Fibroblast of villous mesenchyme (primary cell): ENCODE data around the gene SLC38A8. TPM values are rescaled to one million over a fixed set of nuclear protein-coding genes. Genes with fewer than 3 reads are reported as not detected.

Source experiments
- DNase-seq: peaks from one replicate; pipeline ENCODE4 v3.0.0-alpha.2; 2010; ENCODE audit warnings: low read depth
- H3K4me3 ChIP-seq: 2 replicates; pipeline ENCODE4 v1.5.1; 2011; ENCODE audit warnings: low read depth, mild to moderate bottlenecking, low read length
- total RNA-seq: library from RNA; depleted of rRNA; stranded (reverse); fragments of >200 nt; gene quantifications from 2 replicates; pipeline ENCODE4 v1.2.3, GENCODE V29; 2012
- TF ChIP-seq, protein P1 (sequence below): IDR thresholded peaks from 2 replicates; pipeline ENCODE4 v1.5.1; 2012; ENCODE audit warnings: low read depth, mild to moderate bottlenecking, low read length; ENCODE audit not compliant: insufficient read depth

The SLC38A8 gene
- total RNA-seq, 1 donor: not detected

GRCh38 chr16:84071121-84071520, 28.5 kb upstream of the SLC38A8 start:
- DNase-seq: no peak
- H3K4me3 ChIP-seq: no peak overlapping the region
- TF ChIP-seq, protein P1, sequence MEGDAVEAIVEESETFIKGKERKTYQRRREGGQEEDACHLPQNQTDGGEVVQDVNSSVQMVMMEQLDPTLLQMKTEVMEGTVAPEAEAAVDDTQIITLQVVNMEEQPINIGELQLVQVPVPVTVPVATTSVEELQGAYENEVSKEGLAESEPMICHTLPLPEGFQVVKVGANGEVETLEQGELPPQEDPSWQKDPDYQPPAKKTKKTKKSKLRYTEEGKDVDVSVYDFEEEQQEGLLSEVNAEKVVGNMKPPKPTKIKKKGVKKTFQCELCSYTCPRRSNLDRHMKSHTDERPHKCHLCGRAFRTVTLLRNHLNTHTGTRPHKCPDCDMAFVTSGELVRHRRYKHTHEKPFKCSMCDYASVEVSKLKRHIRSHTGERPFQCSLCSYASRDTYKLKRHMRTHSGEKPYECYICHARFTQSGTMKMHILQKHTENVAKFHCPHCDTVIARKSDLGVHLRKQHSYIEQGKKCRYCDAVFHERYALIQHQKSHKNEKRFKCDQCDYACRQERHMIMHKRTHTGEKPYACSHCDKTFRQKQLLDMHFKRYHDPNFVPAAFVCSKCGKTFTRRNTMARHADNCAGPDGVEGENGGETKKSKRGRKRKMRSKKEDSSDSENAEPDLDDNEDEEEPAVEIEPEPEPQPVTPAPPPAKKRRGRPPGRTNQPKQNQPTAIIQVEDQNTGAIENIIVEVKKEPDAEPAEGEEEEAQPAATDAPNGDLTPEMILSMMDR: no peak

- TF ChIP-seq, protein P1: no peak
- DNase-seq: no peak
- H3K4me3 ChIP-seq: no peak overlapping the region
Observed at GRCh38 chr16:84069540-84069939, 26.9 kb upstream of the SLC38A8 start.

DNA sequence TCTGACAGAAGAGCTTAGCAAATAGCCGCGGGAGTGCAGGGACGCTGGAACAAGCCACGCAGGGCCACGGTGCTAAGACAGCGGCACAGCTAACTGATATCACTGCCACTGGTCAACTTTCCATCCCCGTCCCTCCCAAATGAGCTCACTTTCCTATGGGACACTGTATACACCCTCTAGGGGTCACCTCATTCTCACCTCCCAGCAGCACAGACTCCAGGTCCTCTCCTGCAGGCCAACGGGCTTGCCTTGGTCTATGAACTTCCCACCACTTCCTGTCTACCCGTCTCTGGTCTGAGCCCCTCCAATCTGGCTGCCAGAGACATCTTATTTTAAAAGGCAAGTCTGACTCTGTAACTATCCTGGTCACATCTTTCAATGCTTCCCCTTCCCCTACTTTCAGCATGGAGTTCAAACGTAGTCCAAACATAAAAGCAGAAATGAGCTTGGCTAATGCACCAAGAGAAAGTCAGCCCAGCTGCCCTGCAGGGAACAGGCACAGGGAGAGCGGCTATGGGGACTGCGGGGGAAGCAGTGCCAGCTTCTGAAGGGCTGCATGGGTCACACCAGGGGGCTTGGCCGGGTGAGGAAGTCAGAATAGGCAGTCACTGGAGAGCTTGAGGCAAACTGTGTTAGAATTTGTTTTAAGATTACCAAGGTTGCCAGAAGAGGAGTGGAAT, 26.3 kb upstream of the SLC38A8 start:
- no peak for DNase-seq
- TF ChIP-seq, protein P1: no peak
- no peak overlapping the region for H3K4me3 ChIP-seq

GRCh38 chr16:84068041-84068440, 25.4 kb upstream of the SLC38A8 start:
- no peak for DNase-seq
- no peak overlapping the region for H3K4me3 ChIP-seq
- TF ChIP-seq, protein P1: no peak

DNA sequence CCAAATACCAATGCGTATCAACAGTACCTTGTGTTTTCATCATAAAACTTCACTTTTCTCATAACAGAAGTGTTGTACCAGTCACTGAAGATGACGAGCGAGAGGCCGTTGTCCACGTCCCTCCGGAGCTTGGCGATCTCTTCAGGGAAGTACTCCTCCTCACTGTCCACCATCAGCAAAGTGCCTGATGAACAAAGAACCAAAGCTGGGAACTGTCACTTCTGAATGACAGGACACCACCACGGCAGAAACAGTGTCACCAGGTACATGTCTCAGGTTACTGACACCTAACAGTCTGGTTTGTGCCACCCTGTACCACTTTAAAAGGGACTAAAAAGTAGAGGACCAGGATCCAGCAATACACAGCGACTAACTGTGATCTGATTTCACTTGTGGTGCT, 25.0 kb upstream of the SLC38A8 start:
- H3K4me3 ChIP-seq: no peak overlapping the region
- TF ChIP-seq, protein P1: no peak
- DNase-seq: no peak

DNA sequence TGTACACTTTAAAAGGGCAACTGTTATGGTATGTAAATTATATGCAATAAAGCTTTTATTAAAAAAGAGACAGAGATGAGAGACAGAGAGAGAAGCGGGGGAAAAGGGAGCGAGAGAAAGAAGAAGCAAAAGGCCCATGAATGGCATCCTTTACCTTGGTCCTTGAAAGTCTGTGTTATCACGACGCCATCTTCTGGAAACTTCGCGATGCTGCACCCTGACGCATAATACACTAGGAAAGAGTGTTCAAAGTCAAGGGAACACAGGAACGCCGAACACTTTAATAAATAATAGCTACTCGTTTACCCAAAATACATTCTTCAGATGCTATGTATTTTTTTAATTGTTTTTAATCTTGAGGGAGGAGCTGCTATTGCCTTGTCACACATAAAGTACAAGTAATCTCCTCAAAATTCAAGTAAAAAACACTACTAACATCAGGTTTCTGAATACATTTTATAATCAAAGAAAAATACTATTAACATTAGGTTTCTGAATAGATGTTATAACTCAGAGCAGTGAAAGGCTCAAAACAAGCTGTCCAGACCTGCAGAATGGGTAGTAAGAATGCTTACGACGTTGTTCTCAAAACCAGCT, 23.0 kb upstream of the SLC38A8 start:
- TF ChIP-seq, protein P1: peak; percentile 71
- DNase-seq: peak; percentile 57
- no peak overlapping the region for H3K4me3 ChIP-seq

- H3K4me3 ChIP-seq: no peak overlapping the region
- TF ChIP-seq, protein P1: no peak
- DNase-seq: no peak
Observed at GRCh38 chr16:84063980-84064379, 21.4 kb upstream of the SLC38A8 start.
